Endodermal cell (in vitro differentiated cells): Measurements from ENCODE around the gene CUL9. TPM values are rescaled to one million over a fixed set of nuclear protein-coding genes. Genes with fewer than 3 reads are reported as not detected.

ENCODE experiments used
- DNase-seq: peaks from one replicate; pipeline ENCODE4 v3.0.0-alpha.2; 2017
- H3K27ac ChIP-seq: 2 replicates; pipeline ENCODE4 v1.5.1; 2013; ENCODE audit warnings: mild to moderate bottlenecking, low read depth, low read length, moderate library complexity
- H3K27me3 ChIP-seq: 2 replicates; pipeline ENCODE4 v1.6.1; 2013; ENCODE audit warnings: mild to moderate bottlenecking, low read length, moderate library complexity; ENCODE audit not compliant: insufficient read depth, control insufficient read depth, poor library complexity, severe bottlenecking
- H3K36me3 ChIP-seq: 2 replicates; pipeline ENCODE4 v1.7.0; 2013; ENCODE audit warnings: mild to moderate bottlenecking, low read length, moderate library complexity; ENCODE audit not compliant: control insufficient read depth, insufficient read depth
- H3K4me1 ChIP-seq: one replicate; pipeline ENCODE4 v1.7.0; 2013; ENCODE audit warnings: low read length; ENCODE audit not compliant: control insufficient read depth, insufficient read depth
- H3K4me3 ChIP-seq: 2 replicates; pipeline ENCODE4 v1.5.1; 2013; ENCODE audit warnings: mild to moderate bottlenecking, low read length, moderate library complexity
- H3K9ac ChIP-seq: 2 replicates; pipeline ENCODE4 v1.6.1; 2013; ENCODE audit warnings: mild to moderate bottlenecking, low read length, moderate library complexity; ENCODE audit not compliant: poor library complexity, severe bottlenecking; ENCODE audit errors: extremely low read depth
- H3K9me3 ChIP-seq: 2 replicates; pipeline ENCODE4 v1.6.1; 2013; ENCODE audit warnings: mild to moderate bottlenecking, low read length, moderate library complexity; ENCODE audit not compliant: control insufficient read depth
- H3K27ac Mint-ChIP-seq: 2 replicates; pipeline ENCODE4 v1.8.0; 2020; ENCODE audit warnings: mixed read lengths
- H3K27me3 Mint-ChIP-seq: 2 replicates; pipeline ENCODE4 v1.8.0; 2021; ENCODE audit warnings: mild to moderate bottlenecking, mixed read lengths; ENCODE audit not compliant: insufficient read depth
- H3K36me3 Mint-ChIP-seq: 2 replicates; pipeline ENCODE4 v1.8.0; 2020; ENCODE audit warnings: low read depth, mixed read lengths
- H3K4me1 Mint-ChIP-seq: 2 replicates; pipeline ENCODE4 v1.8.0; 2020; ENCODE audit warnings: mixed read lengths
- H3K4me3 Mint-ChIP-seq: 2 replicates; pipeline ENCODE4 v1.8.0; 2020; ENCODE audit warnings: mild to moderate bottlenecking, moderate library complexity, mixed read lengths
- H3K9me3 Mint-ChIP-seq: 2 replicates; pipeline ENCODE4 v1.8.0; 2020; ENCODE audit warnings: mild to moderate bottlenecking, mixed read lengths
- WGBS, 2 experiments: methylation state at CpG; one replicate each; pipeline versions ENCODE4 v1.1.5 to v1.1.7; 2013; ENCODE audit warnings: missing lambda C conversion rate in 2 of 2, mixed read lengths in 1 of 2; ENCODE audit not compliant: insufficient coverage in 1 of 2, insufficient read length in 1 of 2; 5-methylcytosine and 5-hydroxymethylcytosine counted together
- total RNA-seq, 2 donors: library from RNA; stranded (reverse); fragmentation: NEBNext Ultra II Directional in 1 of 2; extraction: Animal tissue kit (Norgen Biotek cat#: 25700) in 1 of 2; gene quantifications; 2 replicates in 1 of 2; 3 replicates in 1 of 2; pipeline ENCODE4 v1.2.1, GENCODE V29; 2021
- TF ChIP-seq, protein P1 (sequence below): fragments of 200-600 bp; sonication (generic); conservative IDR thresholded peaks from 2 replicates; pipeline ENCODE4 v1.5.0; 2021; ENCODE audit warnings: antibody characterized with exemption, mild to moderate bottlenecking

Gene CUL9
- total RNA-seq, 2 donors from 2014 or later, result 30.3 to 34.1 TPM

DNA sequence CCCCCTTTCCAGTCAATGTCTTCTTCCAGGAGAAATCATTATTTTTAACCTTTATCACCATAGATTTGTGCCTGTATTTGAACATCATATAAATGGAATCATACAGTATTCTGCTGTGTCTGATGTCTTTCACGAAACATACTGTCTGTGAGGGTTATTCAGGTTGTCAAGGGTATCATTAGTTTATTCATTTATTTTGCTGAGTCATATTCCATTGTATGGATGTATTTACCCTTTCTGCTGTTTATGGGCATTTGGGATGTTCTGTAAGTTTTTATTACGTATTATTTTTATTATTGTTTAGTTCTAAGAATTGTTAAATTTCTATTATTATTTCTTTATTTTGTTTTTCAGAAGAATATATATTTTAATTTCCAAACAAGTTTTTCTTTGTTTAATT lies 25.3 kb downstream of the CUL9 start:
- Histone ChIP-seq H3K9me3 (no peaks in the 10 kb centered on the region), H3K27ac (no peak overlapping the region), H3K4me1 (no peaks in the 10 kb centered on the region), H3K4me3 (no peak overlapping the region), H3K9ac (no peak overlapping the region), H3K36me3 (no peaks in the 10 kb centered on the region), H3K27me3 (no peaks in the 10 kb centered on the region)
- WGBS, 2 experiments, result 89 to 100% methylated on average over 1 of the region's 2 CpGs
- no peaks in the 10 kb centered on the region for H3K27me3 Mint-ChIP-seq
- no peaks in the 10 kb centered on the region for H3K4me1 Mint-ChIP-seq
- H3K4me3 Mint-ChIP-seq, result no peak overlapping the region
- peaks cover 12% of the 10 kb centered on the region for H3K36me3 Mint-ChIP-seq
- no peak overlapping the region for H3K27ac Mint-ChIP-seq
- TF ChIP-seq, protein P1, sequence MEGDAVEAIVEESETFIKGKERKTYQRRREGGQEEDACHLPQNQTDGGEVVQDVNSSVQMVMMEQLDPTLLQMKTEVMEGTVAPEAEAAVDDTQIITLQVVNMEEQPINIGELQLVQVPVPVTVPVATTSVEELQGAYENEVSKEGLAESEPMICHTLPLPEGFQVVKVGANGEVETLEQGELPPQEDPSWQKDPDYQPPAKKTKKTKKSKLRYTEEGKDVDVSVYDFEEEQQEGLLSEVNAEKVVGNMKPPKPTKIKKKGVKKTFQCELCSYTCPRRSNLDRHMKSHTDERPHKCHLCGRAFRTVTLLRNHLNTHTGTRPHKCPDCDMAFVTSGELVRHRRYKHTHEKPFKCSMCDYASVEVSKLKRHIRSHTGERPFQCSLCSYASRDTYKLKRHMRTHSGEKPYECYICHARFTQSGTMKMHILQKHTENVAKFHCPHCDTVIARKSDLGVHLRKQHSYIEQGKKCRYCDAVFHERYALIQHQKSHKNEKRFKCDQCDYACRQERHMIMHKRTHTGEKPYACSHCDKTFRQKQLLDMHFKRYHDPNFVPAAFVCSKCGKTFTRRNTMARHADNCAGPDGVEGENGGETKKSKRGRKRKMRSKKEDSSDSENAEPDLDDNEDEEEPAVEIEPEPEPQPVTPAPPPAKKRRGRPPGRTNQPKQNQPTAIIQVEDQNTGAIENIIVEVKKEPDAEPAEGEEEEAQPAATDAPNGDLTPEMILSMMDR, result no peak
- no peak for DNase-seq
- H3K9me3 Mint-ChIP-seq, result no peaks in the 10 kb centered on the region

DNA sequence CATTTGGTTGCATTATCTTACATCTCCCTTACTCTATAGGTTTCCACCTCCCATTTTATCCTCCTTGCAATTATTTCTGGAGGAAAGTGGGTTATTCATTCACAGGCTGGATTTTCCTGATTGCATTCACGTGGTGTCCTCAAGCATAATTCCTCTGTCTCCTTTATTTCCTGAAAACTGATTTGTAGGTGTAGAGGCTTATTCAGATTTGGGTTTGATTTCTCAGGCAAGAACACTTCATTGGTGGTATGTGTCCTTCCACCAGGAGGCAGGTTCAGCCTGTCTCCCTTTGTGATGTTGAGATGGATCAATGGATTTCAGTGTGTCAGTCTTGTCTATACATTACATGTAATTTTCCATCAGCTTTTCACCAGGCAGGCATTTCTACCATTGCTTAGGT lies 30.0 kb downstream of the CUL9 start:
- H3K27me3 ChIP-seq, result no peaks in the 10 kb centered on the region
- H3K4me3 Mint-ChIP-seq, result no peak overlapping the region
- H3K9me3 Mint-ChIP-seq, result no peaks in the 10 kb centered on the region
- no peaks in the 10 kb centered on the region for H3K27me3 Mint-ChIP-seq
- H3K4me1 Mint-ChIP-seq, result no peaks in the 10 kb centered on the region
- peaks cover 12% of the 10 kb centered on the region for H3K36me3 Mint-ChIP-seq
- TF ChIP-seq, protein P1, result peak; percentile 62
- DNase-seq, result no peak
- no peaks in the 10 kb centered on the region for H3K4me1 ChIP-seq
- no peak overlapping the region for H3K9ac ChIP-seq
- peaks cover 3% of the 10 kb centered on the region for H3K36me3 ChIP-seq
- H3K27ac ChIP-seq, result no peak overlapping the region
- H3K9me3 ChIP-seq, result no peaks in the 10 kb centered on the region
- no peak overlapping the region for H3K27ac Mint-ChIP-seq
- WGBS, 2 experiments, result 67% methylated on average over 1 of the region's 1 CpG; no CpG with 5 or more reads in 1 of the 2 experiments
- no peak overlapping the region for H3K4me3 ChIP-seq

DNA sequence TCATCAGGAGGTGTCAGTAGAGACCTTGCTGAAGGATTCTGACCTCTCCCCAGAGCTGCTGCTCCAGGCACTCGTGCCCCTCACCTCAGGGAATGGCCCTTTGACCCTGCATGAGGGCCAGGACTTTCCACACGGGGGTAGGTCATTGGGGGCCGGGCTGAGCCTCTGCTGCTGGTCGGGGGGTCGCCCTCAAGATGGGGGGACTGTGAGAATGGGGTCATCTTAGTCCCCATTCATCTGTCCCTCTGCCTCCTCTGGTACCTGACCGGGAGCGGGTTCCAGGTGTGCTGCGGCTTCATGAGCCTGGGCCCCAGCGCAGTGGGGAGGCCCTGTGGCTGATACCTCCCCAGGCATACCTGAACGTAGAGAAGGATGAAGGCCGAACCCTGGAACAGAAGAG lies 31.4 kb downstream of the CUL9 start:
- H3K4me3 Mint-ChIP-seq, result no peak overlapping the region
- H3K27ac Mint-ChIP-seq, result peak overlapping the region; percentile 11
- H3K9me3 ChIP-seq, result no peaks in the 10 kb centered on the region
- H3K4me3 ChIP-seq, result no peak overlapping the region
- no peaks in the 10 kb centered on the region for H3K9me3 Mint-ChIP-seq
- H3K36me3 Mint-ChIP-seq, result peaks cover 10% of the 10 kb centered on the region
- peaks cover 3% of the 10 kb centered on the region for H3K36me3 ChIP-seq
- WGBS, 2 experiments, result 87 to 91% methylated on average over 5 to 11 of the region's 11 CpGs
- H3K4me1 ChIP-seq, result no peaks in the 10 kb centered on the region
- H3K27me3 ChIP-seq, result no peaks in the 10 kb centered on the region
- no peak for DNase-seq
- H3K27me3 Mint-ChIP-seq, result no peaks in the 10 kb centered on the region
- TF ChIP-seq, protein P1, result no peak
- no peak overlapping the region for H3K27ac ChIP-seq
- H3K4me1 Mint-ChIP-seq, result no peaks in the 10 kb centered on the region
- H3K9ac ChIP-seq, result no peak overlapping the region
